Measurements from ENCODE around the gene SUFU. TPM values are rescaled to one million over a fixed set of nuclear protein-coding genes. Genes with fewer than 3 reads are reported as not detected.

SUFU gene
- total and polyA plus RNA-seq, 7 donors = 1.2 to 10.5 (median 6.6) TPM

DNA sequence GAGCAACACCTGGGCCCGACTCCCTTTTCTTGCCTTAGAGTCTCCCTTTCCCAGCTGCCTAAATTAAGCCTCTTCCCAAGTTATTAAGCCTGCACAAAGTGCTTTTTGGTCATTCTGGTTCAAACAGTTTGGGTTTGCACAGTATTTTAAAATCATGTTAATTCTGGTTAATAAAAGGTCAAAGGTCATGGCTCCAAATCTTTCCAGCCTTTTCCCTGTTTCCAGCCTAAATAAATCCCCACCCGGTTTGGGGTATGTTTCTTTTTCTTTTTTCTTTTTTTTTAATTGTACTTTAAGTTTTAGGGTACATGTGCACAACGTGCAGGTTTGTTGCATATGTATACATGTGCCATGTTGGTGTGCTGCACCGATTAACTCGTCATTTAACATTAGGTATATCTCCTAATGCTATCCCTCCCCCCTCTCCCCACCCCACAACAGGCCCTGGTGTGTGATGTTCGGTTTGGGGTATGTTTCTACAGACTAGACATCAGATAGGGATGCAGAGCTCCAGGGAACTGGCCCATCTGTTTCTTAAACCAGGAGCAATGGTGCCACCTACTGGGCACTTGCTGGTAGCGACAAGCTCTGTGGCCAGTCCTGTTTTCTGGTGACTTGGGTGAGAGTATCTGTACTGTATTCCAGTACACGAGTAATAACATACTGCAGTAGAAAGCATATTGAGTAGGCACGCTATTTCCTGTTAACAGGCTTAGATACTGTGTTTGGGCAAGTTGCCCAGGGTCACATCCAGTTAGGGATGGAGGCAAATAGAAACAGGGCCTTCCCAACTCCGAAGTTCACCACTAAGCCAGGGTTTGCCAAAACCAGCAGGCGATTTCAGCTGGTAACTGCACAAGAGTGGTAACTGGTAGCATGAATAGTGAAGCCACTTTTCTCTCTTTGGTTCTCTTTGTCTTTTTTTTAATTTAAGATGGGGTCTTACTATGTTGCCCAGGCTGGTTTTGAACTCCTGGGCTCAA is 80.0 kb downstream of the SUFU start:
- peaks cover 0 to 26% (median 15%) of the 10 kb centered on the region in 4 donors for H3K4me1 ChIP-seq
- TF ChIP-seq CTCF (IDR thresholded peaks at IDR 0.05) (peak; percentile 47 to 84 (median 78)), EP300 (IDR thresholded peaks at IDR 0.05) (no peak)
- no peaks in the 10 kb centered on the region for H3K36me3 ChIP-seq
- 41 to 43% methylated on average over 11 of the region's 11 CpGs for WGBS, 2 donors
- H3K4me3 ChIP-seq = no peak overlapping the region
- peak; percentile 94 for DNase-seq
- peak overlapping the region in 1 of 4 donors; percentile 41 for H3K27ac ChIP-seq
- intact Hi-C loops (cut with DNase I) = loop anchor here (1.0 to 10.0 kb wide), 4 partner anchors 80 to 359 kb away; partner anchors contain the start of genes ELOVL3, FBXL15 and SUFU
- no peaks in the 10 kb centered on the region for H3K27me3 ChIP-seq
- no peaks in the 10 kb centered on the region for H3K9me3 ChIP-seq

- intact Hi-C loops (cut with DNase I) = loop anchor here (10.0 kb wide), 1 partner anchor 360 kb away; the partner anchor contains the start of gene ELOVL3
- Histone ChIP-seq H3K27ac (no peak overlapping the region), H3K36me3 (no peaks in the 10 kb centered on the region), H3K9me3 (no peaks in the 10 kb centered on the region), H3K4me1 (peaks cover 0 to 26% (median 13%) of the 10 kb centered on the region in 4 donors), H3K27me3 (no peaks in the 10 kb centered on the region), H3K4me3 (no peak overlapping the region)
- TF ChIP-seq POLR2AphosphoS5 (IDR thresholded peaks at IDR 0.05) (no peak), CTCF (IDR thresholded peaks at IDR 0.05) (no peak), EP300 (IDR thresholded peaks at IDR 0.05) (no peak), POLR2A (IDR thresholded peaks at IDR 0.05) (no peak)
- WGBS, 2 donors = 40 to 76% methylated on average over 1 of the region's 1 CpG
- no peak for DNase-seq
Measured at GRCh38 chr10:102585026-102585425, 81.3 kb downstream of the SUFU start.

- 96% methylated on average over 1 of the region's 1 CpG for WGBS, 2 donors
- intact Hi-C loops (cut with DNase I) = loop anchor here (10.0 kb wide), 1 partner anchor 362 kb away; the partner anchor contains the start of gene ELOVL3
- Histone ChIP-seq H3K9me3 (no peaks in the 10 kb centered on the region), H3K4me1 (peaks cover 0 to 19% (median 9%) of the 10 kb centered on the region in 4 donors), H3K4me3 (no peak overlapping the region), H3K36me3 (no peaks in the 10 kb centered on the region), H3K27ac (no peak overlapping the region), H3K27me3 (no peaks in the 10 kb centered on the region)
- DNase-seq = no peak
- TF ChIP-seq POLR2AphosphoS5 (IDR thresholded peaks at IDR 0.05) (no peak), EP300 (IDR thresholded peaks at IDR 0.05) (no peak), POLR2A (IDR thresholded peaks at IDR 0.05) (no peak), CTCF (IDR thresholded peaks at IDR 0.05) (no peak)
Measured at GRCh38 chr10:102586858-102587257, 83.1 kb downstream of the SUFU start.

DNA sequence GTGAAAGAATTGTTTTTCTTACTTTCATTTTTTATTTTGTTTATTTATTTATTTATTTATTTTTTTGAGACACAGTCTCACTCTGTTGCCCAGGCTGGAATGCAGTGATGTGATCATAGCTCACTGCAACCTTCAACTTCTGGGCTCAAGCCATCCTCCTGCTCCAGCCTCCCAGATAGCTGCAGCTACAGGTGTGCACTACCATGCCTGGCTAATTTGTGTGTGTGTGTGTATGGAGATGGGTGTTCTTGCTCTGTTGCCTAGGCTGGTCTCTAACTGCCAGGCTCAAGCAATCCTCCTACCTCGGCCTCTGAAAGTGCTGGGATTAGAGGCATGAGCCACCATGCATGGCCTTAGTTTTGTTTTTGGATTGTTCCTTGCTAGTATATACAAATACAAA is 85.1 kb downstream of the SUFU start:
- WGBS, 2 donors = 92 to 96% methylated on average over 1 of the region's 1 CpG
- peaks cover 0 to 16% (median 8%) of the 10 kb centered on the region in 4 donors for H3K4me1 ChIP-seq
- no peak overlapping the region for H3K4me3 ChIP-seq
- H3K27me3 ChIP-seq = no peaks in the 10 kb centered on the region
- H3K9me3 ChIP-seq = no peaks in the 10 kb centered on the region
- DNase-seq = no peak
- TF ChIP-seq POLR2AphosphoS5 (IDR thresholded peaks at IDR 0.05) (no peak), POLR2A (IDR thresholded peaks at IDR 0.05) (no peak), EP300 (IDR thresholded peaks at IDR 0.05) (no peak), CTCF (IDR thresholded peaks at IDR 0.05) (no peak)
- intact Hi-C loops (cut with DNase I) = loop anchor here (10.0 kb wide), 1 partner anchor 364 kb away; the partner anchor contains the start of gene ELOVL3
- no peak overlapping the region for H3K27ac ChIP-seq
- H3K36me3 ChIP-seq = no peaks in the 10 kb centered on the region

Measured in sigmoid colon (tissue), 7 donors.